Endothelial cell of umbilical vein (primary cell): ENCODE measurements around the gene FSTL4. TPM values are rescaled to one million over a fixed set of nuclear protein-coding genes. Genes with fewer than 3 reads are reported as not detected.

Experiments used
- BruUV-seq: library from RNA; stranded (reverse); fragments of 400-500 nt; replicated peaks from 2 replicates; lab custom pipeline; 2021; lab: Mats Ljungman, UMichigan
- CTCF ChIA-PET: fragments of 300-600, 350-600 bp; sonication (Branson Sonifier 250); formaldehyde crosslinking; loops from one replicate; lab custom pipeline; 2021; ENCODE audit warnings: antibody characterized with exemption, inconsistent platforms; lab: Charles Lee
- POLR2A ChIA-PET: fragments of 300-600, 350-600 bp; sonication (Branson Sonifier 250); formaldehyde crosslinking; loops from one replicate; lab custom pipeline; 2021; ENCODE audit warnings: antibody characterized with exemption, inconsistent platforms; lab: Charles Lee
- DNase-seq: peaks from one replicate; pipeline ENCODE4 v3.0.0-alpha.2; 2011; ENCODE audit warnings: low read depth, low spot score
- FAIRE-seq: peaks from 2 replicates; lab custom pipeline; 2011; peaks lifted over from hg19 to GRCh38; lab: Jason Lieb, UNC
- H2AFZ ChIP-seq: 2 replicates; pipeline ENCODE4 v1.6.0; 2012; ENCODE audit warnings: low read depth, low read length, control low read depth, inconsistent platforms
- H3K27ac ChIP-seq: 2 replicates; pipeline ENCODE4 v1.5.1; 2011; ENCODE audit warnings: low read depth, mild to moderate bottlenecking, control low read depth, low read length, moderate library complexity; ENCODE audit not compliant: insufficient read depth
- H3K27me3 ChIP-seq, 2 experiments: 2 replicates each; pipeline versions ENCODE4 v1.6.0 to v1.6.1; 2011; ENCODE audit warnings: low read length in 2 of 2, mixed read lengths in 1 of 2; ENCODE audit not compliant: control insufficient read depth in 2 of 2, insufficient read depth in 2 of 2
- H3K36me3 ChIP-seq, 2 experiments: 2 replicates in 1 of 2; 3 replicates in 1 of 2; pipeline ENCODE4 v1.5.1; 2011; ENCODE audit warnings: low read length in 2 of 2, mild to moderate bottlenecking in 1 of 2, moderate library complexity in 1 of 2; ENCODE audit not compliant: control insufficient read depth in 2 of 2, insufficient read depth in 2 of 2; ENCODE audit errors: extremely low read depth in 1 of 2
- H3K4me1 ChIP-seq: 3 replicates; pipeline ENCODE4 v1.5.1; 2011; ENCODE audit warnings: mild to moderate bottlenecking, low read length; ENCODE audit not compliant: control insufficient read depth, insufficient read depth; ENCODE audit errors: extremely low read depth
- H3K4me2 ChIP-seq: 2 replicates; pipeline ENCODE4 v1.6.1; 2011; ENCODE audit warnings: low read length, control low read depth, mixed read lengths; ENCODE audit not compliant: insufficient read depth
- H3K4me3 ChIP-seq, 3 experiments: fragments of 200-600 bp in 1 of 3; sonication (generic), shearing (Covaris generic) in 1 of 3; replicated peaks in 1 of 3; 2 replicates each; pipeline ENCODE4 v1.5.1; 2011 to 2016; ENCODE audit warnings: control low read depth in 3 of 3, low read length in 3 of 3, mild to moderate bottlenecking in 2 of 3, inconsistent platforms in 1 of 3, low read depth in 1 of 3, moderate library complexity in 1 of 3; ENCODE audit not compliant: insufficient read depth in 1 of 3
- H3K79me2 ChIP-seq: 2 replicates; pipeline ENCODE4 v1.6.0; 2012; ENCODE audit warnings: low read length, inconsistent platforms; ENCODE audit not compliant: control insufficient read depth, insufficient read depth
- H3K9ac ChIP-seq: replicated peaks from 2 replicates; pipeline ENCODE3; 2011; ENCODE audit warnings: low read length, control low read depth; ENCODE audit not compliant: insufficient read depth; ENCODE audit errors: extremely low read depth
- H3K9me1 ChIP-seq: replicated peaks from 3 replicates; pipeline ENCODE4 v1.6.0; 2011; ENCODE audit warnings: mild to moderate bottlenecking, low read length; ENCODE audit not compliant: control insufficient read depth, insufficient read depth; ENCODE audit errors: extremely low read depth
- H3K9me3 ChIP-seq: replicated peaks from 2 replicates; pipeline ENCODE4 v1.5.1; 2012; ENCODE audit warnings: low read length, inconsistent platforms; ENCODE audit not compliant: control insufficient read depth, insufficient read depth
- H4K20me1 ChIP-seq: replicated peaks from 2 replicates; pipeline ENCODE3; 2011; ENCODE audit warnings: mild to moderate bottlenecking, low read length; ENCODE audit not compliant: control insufficient read depth, insufficient read depth; ENCODE audit errors: extremely low read depth
- EZH2 ChIP-seq: IDR thresholded peaks from 2 replicates; pipeline ENCODE4 v1.6.1; 2012; ENCODE audit warnings: borderline replicate concordance, low read depth, mild to moderate bottlenecking, moderate library complexity, low read length, inconsistent platforms; ENCODE audit not compliant: severe bottlenecking
- FOS ChIP-seq: IDR thresholded peaks from 2 replicates; pipeline ENCODE4 v1.6.1; 2011; ENCODE audit warnings: mild to moderate bottlenecking, low read length, moderate library complexity, borderline replicate concordance; ENCODE audit not compliant: insufficient read depth
- GATA2 ChIP-seq: IDR thresholded peaks from 2 replicates; pipeline ENCODE4 v1.7.0; 2011; ENCODE audit warnings: low read depth, mild to moderate bottlenecking, moderate library complexity, mixed read lengths, low read length; ENCODE audit not compliant: insufficient read length, insufficient read depth
- JUN ChIP-seq: IDR thresholded peaks from 2 replicates; pipeline ENCODE4 v1.6.1; 2011; ENCODE audit warnings: borderline replicate concordance, low read depth; ENCODE audit not compliant: insufficient read length, insufficient read depth
- MAX ChIP-seq: IDR thresholded peaks from 2 replicates; pipeline ENCODE4 v1.6.1; 2011; ENCODE audit not compliant: insufficient read depth, insufficient read length
- MYC ChIP-seq: IDR thresholded peaks from one replicate; pipeline ENCODE4 v1.6.1; 2011; ENCODE audit warnings: mild to moderate bottlenecking, low read depth, low read length
- POLR2A ChIP-seq: IDR thresholded peaks from 2 replicates; pipeline ENCODE4 v1.6.1; 2012; ENCODE audit warnings: low read depth, mild to moderate bottlenecking, control low read depth, low read length
- POLR2AphosphoS5 ChIP-seq: IDR thresholded peaks from 2 replicates; pipeline ENCODE4 v1.6.1; 2012; ENCODE audit warnings: low read depth, mild to moderate bottlenecking, control low read depth, low read length, moderate library complexity; ENCODE audit not compliant: insufficient read depth
- dilution Hi-C: fragments of 300-500 bp; cut with MboI; formaldehyde crosslinking; loops from one replicate; pipeline ENCODE4 v1.15.0; 2019; ENCODE audit warnings: low sequenced_read_pairs; ENCODE audit not compliant: extremely low pct_ligation_motif_present
- intact Hi-C: fragments of 100-400 bp; cut with micrococcal nuclease; formaldehyde crosslinking; loops from one replicate; pipeline ENCODE4 v1.10.0; 2022
- polyA plus RNA-seq, 4 experiments: library from polyadenylated mRNA; depleted of rRNA in 3 of 4; stranded (reverse) in 3 of 4; unstranded in 1 of 4; fragments of >200 nt; gene quantifications; 2 replicates each; pipeline versions ENCODE4 v1.2.1 to v1.2.3, GENCODE V29; 2011 to 2012; ENCODE audit warnings: missing spikeins in 1 of 4
- total RNA-seq: library from RNA; stranded (reverse); gene quantifications from 2 replicates; pipeline ENCODE4 v1.2.3, GENCODE V29; 2021
- TF ChIP-seq, protein P1 (sequence below), 2 donors: IDR thresholded peaks; 1 replicate in 1 of 2; 2 replicates in 1 of 2; pipeline ENCODE4 v1.5.1; 2011; ENCODE audit warnings: low read length in 2 of 2, mild to moderate bottlenecking in 2 of 2, moderate library complexity in 2 of 2, control low read depth in 1 of 2, inconsistent platforms in 1 of 2, low read depth in 1 of 2; ENCODE audit not compliant: insufficient read depth in 1 of 2; ENCODE audit errors: extremely low read depth in 1 of 2

The FSTL4 gene
- total and polyA plus RNA-seq, 2 donors (not counting 3 experiments of a cell fraction or from before 2014, with no cell fraction given) = 0.18 TPM; not detected in 1

DNA sequence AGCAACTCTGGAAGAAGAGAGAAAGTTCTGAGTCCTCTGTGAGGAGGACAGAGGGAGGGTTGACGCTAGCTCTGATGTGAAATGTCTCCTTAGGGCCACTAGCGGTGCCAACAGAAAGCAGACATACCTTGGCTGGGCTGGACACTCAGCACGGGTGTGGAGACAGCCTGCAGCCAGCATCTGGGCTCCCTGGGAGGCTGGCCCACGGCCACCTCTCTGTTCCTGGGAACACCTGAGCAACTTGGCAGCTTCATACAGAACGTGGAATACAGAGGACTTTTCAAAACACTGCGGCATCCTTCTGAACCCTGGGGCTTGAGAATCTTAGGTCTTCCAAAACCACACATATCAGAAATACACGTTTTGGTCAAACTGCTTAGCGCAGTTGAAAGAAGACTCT is 269.1 kb downstream of the FSTL4 start:
- no peak for DNase-seq
- no peaks in the 10 kb centered on the region for H3K36me3 ChIP-seq
- H2AFZ ChIP-seq = no peak overlapping the region
- H3K4me1 ChIP-seq = no peaks in the 10 kb centered on the region
- dilution Hi-C loops (no loop called here), intact Hi-C loops (no loop called here)
- no peaks in the 10 kb centered on the region for H3K9me3 ChIP-seq
- no peaks in the 10 kb centered on the region for H3K79me2 ChIP-seq
- H4K20me1 ChIP-seq = no peaks in the 10 kb centered on the region
- no peak for TF ChIP-seq MAX
- no peak for TF ChIP-seq FOS
- no peak for TF ChIP-seq POLR2AphosphoS5
- TF ChIP-seq, protein P1, sequence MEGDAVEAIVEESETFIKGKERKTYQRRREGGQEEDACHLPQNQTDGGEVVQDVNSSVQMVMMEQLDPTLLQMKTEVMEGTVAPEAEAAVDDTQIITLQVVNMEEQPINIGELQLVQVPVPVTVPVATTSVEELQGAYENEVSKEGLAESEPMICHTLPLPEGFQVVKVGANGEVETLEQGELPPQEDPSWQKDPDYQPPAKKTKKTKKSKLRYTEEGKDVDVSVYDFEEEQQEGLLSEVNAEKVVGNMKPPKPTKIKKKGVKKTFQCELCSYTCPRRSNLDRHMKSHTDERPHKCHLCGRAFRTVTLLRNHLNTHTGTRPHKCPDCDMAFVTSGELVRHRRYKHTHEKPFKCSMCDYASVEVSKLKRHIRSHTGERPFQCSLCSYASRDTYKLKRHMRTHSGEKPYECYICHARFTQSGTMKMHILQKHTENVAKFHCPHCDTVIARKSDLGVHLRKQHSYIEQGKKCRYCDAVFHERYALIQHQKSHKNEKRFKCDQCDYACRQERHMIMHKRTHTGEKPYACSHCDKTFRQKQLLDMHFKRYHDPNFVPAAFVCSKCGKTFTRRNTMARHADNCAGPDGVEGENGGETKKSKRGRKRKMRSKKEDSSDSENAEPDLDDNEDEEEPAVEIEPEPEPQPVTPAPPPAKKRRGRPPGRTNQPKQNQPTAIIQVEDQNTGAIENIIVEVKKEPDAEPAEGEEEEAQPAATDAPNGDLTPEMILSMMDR (IDR thresholded peaks at IDR 0.05; ENCODE audit: extremely low read depth in 1 of 2, insufficient read depth in 1 of 2, low read depth in 1 of 2, low read length in 2 of 2) = no peak
- no peak for TF ChIP-seq POLR2A
- no peak for TF ChIP-seq JUN
- TF ChIP-seq GATA2 = no peak
- TF ChIP-seq MYC = no peak
- TF ChIP-seq EZH2 = no peak
- no TSS peak for BruUV-seq
- no peak overlapping the region for H3K9ac ChIP-seq
- H3K4me2 ChIP-seq = no peak overlapping the region
- H3K4me3 ChIP-seq = no peak overlapping the region
- ChIA-PET CTCF (interaction anchor here (1.1 kb wide), 1 partner anchor 10 kb away, joined by 4 read pairs; no protein-coding TSS in a partner anchor), POLR2A (no interaction called here)
- H3K9me1 ChIP-seq = no peaks in the 10 kb centered on the region
- H3K27ac ChIP-seq = no peak overlapping the region
- no peak for FAIRE-seq
- peaks cover under 1 to 2% of the 10 kb centered on the region in 2 experiments for H3K27me3 ChIP-seq
